HEK293 (cell line): ENCODE results near the gene GNAQ.

Source experiments
- CTCF ChIA-PET: fragments of 350-600 bp; formaldehyde crosslinking; extraction: SDS; loops from one replicate; lab custom pipeline; 2021; ENCODE audit warnings: antibody characterized with exemption; lab: Yijun Ruan, JAX
- POLR2A ChIA-PET: fragments of 300-600 bp; formaldehyde crosslinking; extraction: SDS; loops from one replicate; lab custom pipeline; 2020; ENCODE audit warnings: antibody characterized with exemption, inconsistent platforms; lab: Yijun Ruan, JAX
- H3K27ac ChIP-seq: fragments of 200-500 bp; sonication (Bioruptor generic); 2 replicates; pipeline ENCODE4 v1.5.1; 2014; ENCODE audit warnings: low read depth, low read length, control low read depth, inconsistent platforms; ENCODE audit errors: extremely low read depth
- H3K36me3 ChIP-seq, 2 experiments: fragments of 200-500 bp in 1 of 2; sonication (Bioruptor generic) in 1 of 2; 1 replicate in 1 of 2; 2 replicates in 1 of 2; pipeline ENCODE4 v1.5.1; 2014 to 2017; ENCODE audit warnings: inconsistent platforms in 2 of 2, low read length in 2 of 2; ENCODE audit not compliant: control insufficient read depth in 2 of 2, insufficient read depth in 1 of 2
- H3K4me1 ChIP-seq: fragments of 200-500 bp; sonication (Bioruptor generic); 2 replicates; pipeline ENCODE4 v1.5.1; 2014; ENCODE audit warnings: mild to moderate bottlenecking, low read length, inconsistent platforms; ENCODE audit not compliant: control insufficient read depth, insufficient read depth
- H3K4me3 ChIP-seq: 2 replicates; pipeline ENCODE4 v1.5.1; 2011; ENCODE audit warnings: low read depth, mild to moderate bottlenecking, control low read depth, low read length, moderate library complexity
- H3K9me3 ChIP-seq: fragments of 200-500 bp; sonication (Bioruptor generic); 2 replicates; pipeline ENCODE4 v1.5.1; 2014; ENCODE audit warnings: low read depth, low read length, inconsistent platforms; ENCODE audit not compliant: control insufficient read depth, insufficient read depth
- HOXA7 ChIP-seq: sonication (generic); formaldehyde crosslinking; IDR thresholded peaks from 2 replicates; pipeline ENCODE4 v1.8.1; 2022; ENCODE audit warnings: missing genetic modification reagents, borderline replicate concordance
- MZF1 ChIP-seq: fragments of 450-650 bp; formaldehyde crosslinking; IDR thresholded peaks from 2 replicates; pipeline ENCODE4 v1.5.1; 2017; ENCODE audit warnings: missing biosample characterization, missing genetic modification characterization, borderline replicate concordance
- OSR2 ChIP-seq: fragments of 450-650 bp; formaldehyde crosslinking; IDR thresholded peaks from 2 replicates; pipeline ENCODE4 v1.5.1; 2016; ENCODE audit warnings: missing biosample characterization, missing genetic modification characterization
- PRDM2 ChIP-seq: fragments of 450-650 bp; formaldehyde crosslinking; IDR thresholded peaks from 2 replicates; pipeline ENCODE4 v1.5.1; 2016; ENCODE audit warnings: missing biosample characterization, missing genetic modification characterization, borderline replicate concordance
- PRDM4 ChIP-seq: fragments of 450-650 bp; formaldehyde crosslinking; IDR thresholded peaks from 2 replicates; pipeline ENCODE4 v1.5.1; 2017; ENCODE audit warnings: missing biosample characterization, missing genetic modification characterization
- SALL2 ChIP-seq: fragments of 450-650 bp; formaldehyde crosslinking; IDR thresholded peaks from 2 replicates; pipeline ENCODE4 v1.5.0; 2017; ENCODE audit warnings: missing biosample characterization, mild to moderate bottlenecking, missing genetic modification characterization, borderline replicate concordance
- ZNF10 ChIP-seq: fragments of 450-650 bp; formaldehyde crosslinking; IDR thresholded peaks from 2 replicates; pipeline ENCODE4 v1.5.1; 2017; ENCODE audit warnings: missing biosample characterization, missing genetic modification characterization
- ZNF148 ChIP-seq: fragments of 450-650 bp; formaldehyde crosslinking; IDR thresholded peaks from 2 replicates; pipeline ENCODE4 v1.5.0; 2017; ENCODE audit warnings: missing biosample characterization, missing genetic modification characterization, borderline replicate concordance
- ZNF155 ChIP-seq: fragments of 450-650 bp; formaldehyde crosslinking; IDR thresholded peaks from 2 replicates; pipeline ENCODE4 v1.5.1; 2016; ENCODE audit warnings: missing biosample characterization, missing genetic modification characterization
- ZNF16 ChIP-seq: fragments of 450-650 bp; formaldehyde crosslinking; IDR thresholded peaks from 2 replicates; pipeline ENCODE4 v1.5.1; 2016; ENCODE audit warnings: low read depth, missing biosample characterization, missing genetic modification characterization
- ZNF24 ChIP-seq: fragments of 450-650 bp; formaldehyde crosslinking; IDR thresholded peaks from 2 replicates; pipeline ENCODE4 v1.5.1; 2016; ENCODE audit warnings: missing biosample characterization, missing genetic modification characterization
- ZNF248 ChIP-seq: fragments of 450-650 bp; formaldehyde crosslinking; IDR thresholded peaks from 2 replicates; pipeline ENCODE4 v1.5.1; 2017; ENCODE audit warnings: missing biosample characterization, missing genetic modification characterization
- ZNF280D ChIP-seq: fragments of 450-650 bp; formaldehyde crosslinking; IDR thresholded peaks from 2 replicates; pipeline ENCODE4 v1.5.1; 2016; ENCODE audit warnings: missing biosample characterization, missing genetic modification characterization
- ZNF341 ChIP-seq: fragments of 450-650 bp; formaldehyde crosslinking; IDR thresholded peaks from 2 replicates; pipeline ENCODE4; 2016; ENCODE audit warnings: low read depth, missing biosample characterization, missing genetic modification characterization
- ZNF426 ChIP-seq: fragments of 450-650 bp; formaldehyde crosslinking; IDR thresholded peaks from 2 replicates; pipeline ENCODE4 v1.5.1; 2017; ENCODE audit warnings: missing biosample characterization, missing genetic modification characterization, mild to moderate bottlenecking, inconsistent platforms, moderate library complexity
- ZNF501 ChIP-seq: fragments of 450-650 bp; formaldehyde crosslinking; IDR thresholded peaks from 2 replicates; pipeline ENCODE4 v1.5.1; 2016; ENCODE audit warnings: missing biosample characterization, missing genetic modification characterization
- ZNF600 ChIP-seq: fragments of 450-650 bp; formaldehyde crosslinking; IDR thresholded peaks from 2 replicates; pipeline ENCODE4 v1.5.1; 2016; ENCODE audit warnings: missing biosample characterization, missing genetic modification characterization
- ZNF623 ChIP-seq: fragments of 450-650 bp; formaldehyde crosslinking; IDR thresholded peaks from 2 replicates; pipeline ENCODE4 v1.5.1; 2016; ENCODE audit warnings: missing biosample characterization, missing genetic modification characterization
- ZNF768 ChIP-seq: fragments of 450-650 bp; formaldehyde crosslinking; IDR thresholded peaks from 2 replicates; pipeline ENCODE4 v1.5.1; 2018; ENCODE audit warnings: missing biosample characterization, mild to moderate bottlenecking, missing genetic modification characterization
- ZNF792 ChIP-seq: fragments of 450-650 bp; formaldehyde crosslinking; IDR thresholded peaks from 2 replicates; pipeline ENCODE4 v1.5.1; 2016; ENCODE audit warnings: missing biosample characterization, missing genetic modification characterization

The GNAQ gene

DNA sequence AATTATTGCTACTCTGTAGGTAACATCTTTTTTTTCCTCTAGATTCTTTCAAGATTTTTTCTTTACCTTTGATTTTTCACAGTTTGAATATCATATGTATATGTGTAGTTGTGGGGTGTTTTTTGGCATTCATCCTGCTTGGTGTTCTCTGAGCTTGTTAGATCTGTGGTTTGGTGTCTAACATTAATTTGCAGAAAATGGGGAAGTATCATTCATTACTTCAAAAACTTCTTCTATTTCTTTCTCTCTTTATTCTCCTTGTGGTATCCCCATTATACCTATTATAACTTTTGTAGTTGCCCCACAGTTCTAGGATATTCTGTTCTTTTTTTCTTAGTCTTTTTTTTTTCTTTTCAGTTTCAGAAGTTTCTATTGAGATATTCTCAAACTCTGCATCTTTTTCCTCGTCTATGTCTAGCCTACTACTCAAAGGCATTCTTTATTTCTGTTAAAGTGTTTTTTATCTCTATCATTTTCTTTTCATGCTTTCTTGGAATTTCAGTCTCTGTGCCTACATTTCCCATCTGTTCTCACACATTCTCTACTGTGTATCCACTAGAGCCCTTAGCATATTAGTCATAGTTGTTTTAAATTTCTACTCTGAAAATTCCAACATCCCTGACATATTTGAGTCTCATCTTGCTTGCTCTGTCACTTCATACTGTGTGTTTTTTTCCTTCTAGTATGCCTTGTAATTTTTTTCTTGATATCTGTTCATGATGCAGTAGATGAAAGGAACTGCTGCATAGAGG lies 323.4 kb downstream of the GNAQ start:
- TF ChIP-seq ZNF10 (no peak), ZNF792 (no peak), OSR2 (no peak), SALL2 (no peak), PRDM2 (tag by site-specific recombination) (no peak), MZF1 (tag by site-specific recombination) (no peak), PRDM4 (tag by site-specific recombination) (no peak), ZNF501 (tag by site-specific recombination) (no peak), ZNF24 (tag by site-specific recombination) (no peak), ZNF248 (tag by site-specific recombination) (no peak), ZNF280D (tag by site-specific recombination) (no peak), ZNF600 (no peak), ZNF623 (no peak), ZNF341 (no peak), ZNF16 (tag by site-specific recombination) (no peak), ZNF426 (tag by site-specific recombination) (no peak), HOXA7 (CRISPR knock-in tag) (no peak), ZNF148 (tag by site-specific recombination) (no peak), ZNF155 (no peak), ZNF768 (tag by site-specific recombination) (no peak)
- ChIA-PET CTCF (interaction anchor here (1.1 kb wide), 1 partner anchor 8 kb away, joined by 3 read pairs; no protein-coding TSS in a partner anchor), POLR2A (no interaction called here)
- no peak overlapping the region for H3K4me3 ChIP-seq
- H3K4me1 ChIP-seq, result no peaks in the 10 kb centered on the region
- no peaks in the 10 kb centered on the region for H3K9me3 ChIP-seq
- no peaks in the 10 kb centered on the region for H3K36me3 ChIP-seq
- H3K27ac ChIP-seq, result no peak overlapping the region
